DOHH2 (cell line): Measurements from ENCODE around the gene LTB.

ENCODE experiments used
- H3F3A ChIP-seq: fragments of 200-600 bp; sonication (generic), shearing (Covaris generic); 2 replicates; pipeline ENCODE4 v1.6.0; 2016; ENCODE audit warnings: antibody characterized with exemption, mild to moderate bottlenecking; ENCODE audit not compliant: control insufficient read depth, insufficient read depth
- H3K27ac ChIP-seq: fragments of 200-600 bp; sonication (generic); 2 replicates; pipeline ENCODE4 v1.5.1; 2014; ENCODE audit warnings: low read depth, mild to moderate bottlenecking, low read length, moderate library complexity
- H3K27me3 ChIP-seq: fragments of 200-600 bp; sonication (generic); 2 replicates; pipeline ENCODE4 v1.6.1; 2014; ENCODE audit warnings: mild to moderate bottlenecking, low read length, mixed read lengths; ENCODE audit not compliant: control insufficient read depth
- H3K36me3 ChIP-seq: fragments of 200-600 bp; sonication (generic); 2 replicates; pipeline ENCODE4 v1.6.1; 2014; ENCODE audit warnings: mild to moderate bottlenecking, low read length, moderate library complexity, mixed read lengths; ENCODE audit not compliant: control insufficient read depth
- H3K4me1 ChIP-seq: fragments of 200-600 bp; sonication (generic); 2 replicates; pipeline ENCODE4 v1.6.1; 2014; ENCODE audit warnings: mild to moderate bottlenecking, low read length, mixed read lengths; ENCODE audit not compliant: control insufficient read depth
- H3K4me2 ChIP-seq: fragments of 200-600 bp; sonication (generic); 2 replicates; pipeline ENCODE4 v1.6.0; 2014; ENCODE audit warnings: mild to moderate bottlenecking, low read length, moderate library complexity
- H3K4me3 ChIP-seq: fragments of 200-600 bp; sonication (generic); 2 replicates; pipeline ENCODE4 v1.5.1; 2014; ENCODE audit warnings: mild to moderate bottlenecking, low read length, mixed read lengths
- H3K79me2 ChIP-seq: fragments of 200-600 bp; sonication (generic); 2 replicates; pipeline ENCODE4 v1.6.1; 2014; ENCODE audit warnings: mild to moderate bottlenecking, low read length, mixed read lengths; ENCODE audit not compliant: control insufficient read depth
- H3K9me2 ChIP-seq: fragments of 200-600 bp; sonication (generic); replicated peaks from 2 replicates; pipeline ENCODE4 v1.6.1; 2014; ENCODE audit warnings: mild to moderate bottlenecking, low read length, mixed read lengths; ENCODE audit not compliant: control insufficient read depth
- H3K9me3 ChIP-seq: fragments of 200-600 bp; sonication (generic); 2 replicates; pipeline ENCODE4 v1.6.1; 2014; ENCODE audit warnings: antibody characterized with exemption, low read length, mixed read lengths; ENCODE audit not compliant: control insufficient read depth, insufficient read depth
- H4K20me1 ChIP-seq: fragments of 200-600 bp; sonication (generic); 2 replicates; pipeline ENCODE4 v1.6.0; 2014; ENCODE audit warnings: low read depth, mild to moderate bottlenecking, antibody characterized with exemption, low read length, moderate library complexity; ENCODE audit not compliant: control insufficient read depth, insufficient read depth
- CTCF ChIP-seq: fragments of 200-600 bp; sonication (generic); IDR thresholded peaks from one replicate; pipeline ENCODE4 v1.5.1; 2014; ENCODE audit warnings: antibody characterized with exemption, mild to moderate bottlenecking, low read depth, low read length; ENCODE audit not compliant: poor library complexity, severe bottlenecking
- EZH2phosphoT487 ChIP-seq: fragments of 200-600 bp; sonication (generic); IDR thresholded peaks from 2 replicates; pipeline ENCODE4 v1.6.1; 2017; ENCODE audit warnings: borderline replicate concordance, mild to moderate bottlenecking, antibody characterized with exemption, low read length, moderate library complexity, mixed read lengths

LTB gene

GRCh38 chr6:31543639-31544038 is 38.6 kb downstream of the LTB start:
- peak overlapping the region; percentile 70; the same call in 1 of the 2 replicates for H3K4me2 ChIP-seq
- H3K4me3 ChIP-seq, result peak overlapping the region; percentile 98; the same call in 1 of the 2 replicates
- H4K20me1 ChIP-seq, result peaks cover 24% of the 10 kb centered on the region
- H3K9me3 ChIP-seq, result no peaks in the 10 kb centered on the region
- H3K79me2 ChIP-seq, result peaks cover 61% of the 10 kb centered on the region
- H3K36me3 ChIP-seq, result peaks cover 48% of the 10 kb centered on the region
- TF ChIP-seq CTCF (no peak), EZH2phosphoT487 (no peak)
- no peak overlapping the region for H3K27ac ChIP-seq
- no peaks in the 10 kb centered on the region for H3K9me2 ChIP-seq
- peaks cover 62% of the 10 kb centered on the region for H3K4me1 ChIP-seq
- no peaks in the 10 kb centered on the region for H3K27me3 ChIP-seq
- H3F3A ChIP-seq, result peaks cover 25% of the 10 kb centered on the region

GRCh38 chr6:31541658-31542521 is 40.3 kb downstream of the LTB start, which contains the start of gene DDX39B:
TSS of gene DDX39B (minus strand) at chr6:31542003. CDS start at chr6:31540532, 1,471 bp downstream.
- H3K79me2 ChIP-seq, result peaks cover 68% of the 10 kb centered on the region
- peaks cover 20% of the 10 kb centered on the region for H3F3A ChIP-seq
- H3K27ac ChIP-seq, result peak within 1 kb of the TSS; percentile 88
- no peaks in the 10 kb centered on the region for H3K9me2 ChIP-seq
- peaks cover 61% of the 10 kb centered on the region for H3K36me3 ChIP-seq
- no peaks in the 10 kb centered on the region for H3K27me3 ChIP-seq
- peak within 1 kb of the TSS; percentile 70 for H3K4me2 ChIP-seq
- H3K4me1 ChIP-seq, result peaks cover 54% of the 10 kb centered on the region
- H3K4me3 ChIP-seq, result peak within 1 kb of the TSS; percentile 98
- no peaks in the 10 kb centered on the region for H3K9me3 ChIP-seq
- TF ChIP-seq CTCF (peak; percentile 16), EZH2phosphoT487 (no peak)
- peaks cover 28% of the 10 kb centered on the region for H4K20me1 ChIP-seq

- Histone ChIP-seq H3K4me1 (peaks cover 48% of the 10 kb centered on the region), H3K4me3 (peak overlapping the region; percentile 98), H3K9me2 (no peaks in the 10 kb centered on the region), H3F3A (peaks cover 24% of the 10 kb centered on the region), H3K36me3 (peaks cover 68% of the 10 kb centered on the region), H3K27me3 (no peaks in the 10 kb centered on the region), H4K20me1 (peaks cover 33% of the 10 kb centered on the region), H3K79me2 (peaks cover 76% of the 10 kb centered on the region), H3K4me2 (peak overlapping the region; percentile 70), H3K27ac (peak overlapping the region; percentile 88), H3K9me3 (no peaks in the 10 kb centered on the region)
- TF ChIP-seq CTCF, result no peak
- TF ChIP-seq EZH2phosphoT487, result no peak
Observed at GRCh38 chr6:31541059-31541657, 41.1 kb downstream of the LTB start.
